Heart left ventricle (tissue), 13 donors: ENCODE data around the gene AHRR.

ENCODE experiments used
- POLR2A ChIP-seq, 2 donors: fragments of 450-650 bp; IDR thresholded peaks; one replicate each; pipeline ENCODE4 v1.6.1; 2017; ENCODE audit warnings: antibody characterized with exemption in 2 of 2, mild to moderate bottlenecking in 2 of 2, moderate library complexity in 2 of 2
- TF ChIP-seq, protein P1 (sequence below), 12 donors: fragments of 200-600 bp; sonication (generic) in 4 of 12; IDR thresholded peaks; one replicate each; pipeline versions ENCODE4 v1.5.0 to v1.8.0; 2018 to 2022; ENCODE audit warnings: antibody characterized with exemption in 12 of 12, mild to moderate bottlenecking in 5 of 12
- donor health status: ischemic (EF 13 %, LVEDD 7.1; RV severe dilation, severe dysfunction).
- donor health status: DM: no; HTN: yes; CAD: no.
- donor health status: DM: no; HTN: no; CAD: no.
- donor health status: ischemic (EF 25% LVEDD 6.9; RV normal size, moderate dysfunction).
- donor health status: ischemic (EF 25% LVEDD 5.7; RV mildly dilated, moderate dysfunction).
- donor health status: ischemic (EF 35%, LVEDD 5.7; RV mildly dilated, moderate dysfunction).
- donor health status: nonischemic (EF 11% LVEDD 7.7; RV severe dilation, severe dysfunction).
- donor health status: DM: yes; HTN: yes; CAD: no.
- donor health status: PGD.
- donor health status: ischemic (EF 29% LVEDD 5.4; RV normal size, mild dysfunction).
- donor health status: nonischemic (EF 23%, LVEDD 6.1; RV moderate dilation, normal function).

GRCh38 chr5:458547-459353, 137.2 kb downstream of the AHRR start:
- TF ChIP-seq, protein P1, sequence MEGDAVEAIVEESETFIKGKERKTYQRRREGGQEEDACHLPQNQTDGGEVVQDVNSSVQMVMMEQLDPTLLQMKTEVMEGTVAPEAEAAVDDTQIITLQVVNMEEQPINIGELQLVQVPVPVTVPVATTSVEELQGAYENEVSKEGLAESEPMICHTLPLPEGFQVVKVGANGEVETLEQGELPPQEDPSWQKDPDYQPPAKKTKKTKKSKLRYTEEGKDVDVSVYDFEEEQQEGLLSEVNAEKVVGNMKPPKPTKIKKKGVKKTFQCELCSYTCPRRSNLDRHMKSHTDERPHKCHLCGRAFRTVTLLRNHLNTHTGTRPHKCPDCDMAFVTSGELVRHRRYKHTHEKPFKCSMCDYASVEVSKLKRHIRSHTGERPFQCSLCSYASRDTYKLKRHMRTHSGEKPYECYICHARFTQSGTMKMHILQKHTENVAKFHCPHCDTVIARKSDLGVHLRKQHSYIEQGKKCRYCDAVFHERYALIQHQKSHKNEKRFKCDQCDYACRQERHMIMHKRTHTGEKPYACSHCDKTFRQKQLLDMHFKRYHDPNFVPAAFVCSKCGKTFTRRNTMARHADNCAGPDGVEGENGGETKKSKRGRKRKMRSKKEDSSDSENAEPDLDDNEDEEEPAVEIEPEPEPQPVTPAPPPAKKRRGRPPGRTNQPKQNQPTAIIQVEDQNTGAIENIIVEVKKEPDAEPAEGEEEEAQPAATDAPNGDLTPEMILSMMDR (IDR thresholded peaks at IDR 0.05) = no peak
- no peak for TF ChIP-seq POLR2A (IDR thresholded peaks at IDR 0.05)
